Testis (tissue), 2 donors: ENCODE data around the gene ANO4.

Experiments
- CTCF ChIP-seq, 3 experiments: fragments of 450-650 bp in 2 of 3; fragments of 200-600 bp in 1 of 3; sonication (generic) in 1 of 3; IDR thresholded peaks; one replicate each; pipeline ENCODE4 v1.5.1; 2016 to 2019; ENCODE audit warnings: antibody characterized with exemption in 3 of 3, mild to moderate bottlenecking in 2 of 3, moderate library complexity in 1 of 3
- POLR2A ChIP-seq: fragments of 450-650 bp; IDR thresholded peaks from one replicate; pipeline ENCODE4 v1.6.1; 2017; ENCODE audit warnings: antibody characterized with exemption, mild to moderate bottlenecking, moderate library complexity

GRCh38 chr12:101077791-101078528, 283.4 kb downstream of the ANO4 start:
- TF ChIP-seq CTCF (IDR thresholded peaks at IDR 0.05) (no peak), POLR2A (no peak)
